ENCODE data around the gene NSUN7.

DNA sequence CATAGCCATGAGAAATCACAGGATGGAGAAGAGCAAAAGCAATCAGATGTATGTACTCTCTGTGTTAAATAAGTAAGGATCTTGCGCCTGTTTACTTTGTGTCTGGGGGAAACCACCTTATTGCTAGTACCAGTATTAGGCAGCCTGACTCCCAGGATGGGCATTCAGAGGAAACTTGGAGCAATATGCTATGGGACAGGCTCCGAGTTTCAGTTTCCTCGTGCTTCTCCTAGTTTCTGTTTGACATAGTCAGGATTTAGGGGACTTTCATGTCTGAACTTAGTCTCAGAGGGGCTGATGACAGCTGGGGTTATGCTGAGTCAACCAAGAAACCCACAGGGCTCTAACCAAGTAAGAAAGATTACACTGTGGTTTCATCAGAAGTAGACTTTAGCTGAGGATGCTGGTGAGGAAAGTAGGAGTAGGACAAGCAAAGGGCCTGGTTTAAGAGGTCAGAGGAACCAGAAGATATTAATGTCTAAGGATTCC, 13.5 kb downstream of the NSUN7 start:
- TF ChIP-seq POLR2A (IDR thresholded peaks at IDR 0.05) = no peak
- TF ChIP-seq, protein P1, sequence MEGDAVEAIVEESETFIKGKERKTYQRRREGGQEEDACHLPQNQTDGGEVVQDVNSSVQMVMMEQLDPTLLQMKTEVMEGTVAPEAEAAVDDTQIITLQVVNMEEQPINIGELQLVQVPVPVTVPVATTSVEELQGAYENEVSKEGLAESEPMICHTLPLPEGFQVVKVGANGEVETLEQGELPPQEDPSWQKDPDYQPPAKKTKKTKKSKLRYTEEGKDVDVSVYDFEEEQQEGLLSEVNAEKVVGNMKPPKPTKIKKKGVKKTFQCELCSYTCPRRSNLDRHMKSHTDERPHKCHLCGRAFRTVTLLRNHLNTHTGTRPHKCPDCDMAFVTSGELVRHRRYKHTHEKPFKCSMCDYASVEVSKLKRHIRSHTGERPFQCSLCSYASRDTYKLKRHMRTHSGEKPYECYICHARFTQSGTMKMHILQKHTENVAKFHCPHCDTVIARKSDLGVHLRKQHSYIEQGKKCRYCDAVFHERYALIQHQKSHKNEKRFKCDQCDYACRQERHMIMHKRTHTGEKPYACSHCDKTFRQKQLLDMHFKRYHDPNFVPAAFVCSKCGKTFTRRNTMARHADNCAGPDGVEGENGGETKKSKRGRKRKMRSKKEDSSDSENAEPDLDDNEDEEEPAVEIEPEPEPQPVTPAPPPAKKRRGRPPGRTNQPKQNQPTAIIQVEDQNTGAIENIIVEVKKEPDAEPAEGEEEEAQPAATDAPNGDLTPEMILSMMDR (IDR thresholded peaks at IDR 0.05) = no peak

Data from testis (tissue), 2 donors.